GM21786 (cell line): ENCODE data around the gene KCMF1.

ENCODE experiments used
- ATAC-seq: cut with Tn5 transposase; IDR thresholded peaks from one replicate; pipeline ENCODE4 v1.9.1; 2021; ENCODE audit not compliant: unreplicated experiment

The KCMF1 gene

GRCh38 chr2:84980263-84980983 lies 9.5 kb downstream of the KCMF1 start:
- no peak for ATAC-seq

GRCh38 chr2:84986018-84986417 lies 15.1 kb downstream of the KCMF1 start:
- no peak for ATAC-seq

- no peak for ATAC-seq
Measured at GRCh38 chr2:84989422-84989821, 18.5 kb downstream of the KCMF1 start.

GRCh38 chr2:84989927-84990326 lies 19.0 kb downstream of the KCMF1 start:
- ATAC-seq = no peak

GRCh38 chr2:84991404-84992160 lies 20.6 kb downstream of the KCMF1 start:
- no peak for ATAC-seq

- no peak for ATAC-seq
Measured at GRCh38 chr2:84995826-84996225, 24.9 kb downstream of the KCMF1 start.

- ATAC-seq = no peak
Measured at GRCh38 chr2:84996909-84997308, 25.9 kb downstream of the KCMF1 start.

- ATAC-seq = peak; percentile 63
Measured at GRCh38 chr2:84999553-84999955, 28.6 kb downstream of the KCMF1 start.

- no peak for ATAC-seq
Measured at GRCh38 chr2:85001595-85001994, 30.6 kb downstream of the KCMF1 start.

GRCh38 chr2:85002534-85002933 lies 31.6 kb downstream of the KCMF1 start:
- ATAC-seq = no peak

GRCh38 chr2:85008252-85008651 lies 37.3 kb downstream of the KCMF1 start:
- ATAC-seq = no peak

GRCh38 chr2:85009019-85009618 lies 38.2 kb downstream of the KCMF1 start:
- ATAC-seq = peak; percentile 45

GRCh38 chr2:85010404-85010803 lies 39.4 kb downstream of the KCMF1 start:
- ATAC-seq = no peak

GRCh38 chr2:85011098-85011497 lies 40.1 kb downstream of the KCMF1 start:
- ATAC-seq = no peak

GRCh38 chr2:85011747-85012146 lies 40.8 kb downstream of the KCMF1 start:
- ATAC-seq = no peak

GRCh38 chr2:85012431-85012830 lies 41.5 kb downstream of the KCMF1 start:
- ATAC-seq = no peak

GRCh38 chr2:85012855-85013254 lies 41.9 kb downstream of the KCMF1 start:
- ATAC-seq = no peak

- ATAC-seq = no peak
Measured at GRCh38 chr2:85015653-85016360, 44.8 kb downstream of the KCMF1 start.

GRCh38 chr2:85016446-85016845 lies 45.5 kb downstream of the KCMF1 start:
- ATAC-seq = no peak

GRCh38 chr2:85017411-85018048 lies 46.6 kb downstream of the KCMF1 start:
- no peak for ATAC-seq

GRCh38 chr2:85018049-85018447 lies 47.1 kb downstream of the KCMF1 start:
- ATAC-seq = no peak
